ENCODE measurements around the gene PSMD7.

The PSMD7 gene

GRCh38 chr16:74296432-74297144 is at the start of gene PSMD7:
Gene PSMD7, plus strand, starts transcription at chr16:74296814. Its CDS starts 101 bp downstream, at chr16:74296915.
- Mint-ChIP-seq H3K27ac (peak within 1 kb of the TSS; percentile 98), H3K4me3 (peak within 1 kb of the TSS; percentile 97), H3K9me3 (peaks cover 5% of the 10 kb centered on the region), H3K4me1 (ENCODE audit: low read depth) (peaks cover 21% of the 10 kb centered on the region), H3K36me3 (ENCODE audit: low read depth) (peaks cover 13% of the 10 kb centered on the region), H3K27me3 (ENCODE audit: low read depth) (no peaks in the 10 kb centered on the region)

- Mint-ChIP-seq H3K9me3 (no peaks in the 10 kb centered on the region), H3K27me3 (ENCODE audit: low read depth) (peaks cover 5% of the 10 kb centered on the region), H3K36me3 (ENCODE audit: low read depth) (no peaks in the 10 kb centered on the region), H3K4me1 (ENCODE audit: low read depth) (no peaks in the 10 kb centered on the region), H3K27ac (no peak overlapping the region), H3K4me3 (no peak overlapping the region)
Observed at GRCh38 chr16:74249254-74249653, 47.4 kb upstream of the PSMD7 start.

GRCh38 chr16:74249846-74250245 is 46.8 kb upstream of the PSMD7 start:
- no peaks in the 10 kb centered on the region for H3K36me3 Mint-ChIP-seq (ENCODE audit: low read depth)
- no peaks in the 10 kb centered on the region for H3K9me3 Mint-ChIP-seq
- H3K27ac Mint-ChIP-seq, result no peak overlapping the region
- H3K4me1 Mint-ChIP-seq (ENCODE audit: low read depth), result no peaks in the 10 kb centered on the region
- H3K4me3 Mint-ChIP-seq, result no peak overlapping the region
- H3K27me3 Mint-ChIP-seq (ENCODE audit: low read depth), result peaks cover 5% of the 10 kb centered on the region

- H3K27me3 Mint-ChIP-seq (ENCODE audit: low read depth), result peaks cover 5% of the 10 kb centered on the region
- H3K36me3 Mint-ChIP-seq (ENCODE audit: low read depth), result no peaks in the 10 kb centered on the region
- H3K9me3 Mint-ChIP-seq, result no peaks in the 10 kb centered on the region
- H3K4me1 Mint-ChIP-seq (ENCODE audit: low read depth), result no peaks in the 10 kb centered on the region
- no peak overlapping the region for H3K27ac Mint-ChIP-seq
- H3K4me3 Mint-ChIP-seq, result no peak overlapping the region
Observed at GRCh38 chr16:74252329-74252728, 44.3 kb upstream of the PSMD7 start.

- no peak overlapping the region for H3K4me3 Mint-ChIP-seq
Observed at GRCh38 chr16:74253161-74253938, 43.3 kb upstream of the PSMD7 start.

DNA sequence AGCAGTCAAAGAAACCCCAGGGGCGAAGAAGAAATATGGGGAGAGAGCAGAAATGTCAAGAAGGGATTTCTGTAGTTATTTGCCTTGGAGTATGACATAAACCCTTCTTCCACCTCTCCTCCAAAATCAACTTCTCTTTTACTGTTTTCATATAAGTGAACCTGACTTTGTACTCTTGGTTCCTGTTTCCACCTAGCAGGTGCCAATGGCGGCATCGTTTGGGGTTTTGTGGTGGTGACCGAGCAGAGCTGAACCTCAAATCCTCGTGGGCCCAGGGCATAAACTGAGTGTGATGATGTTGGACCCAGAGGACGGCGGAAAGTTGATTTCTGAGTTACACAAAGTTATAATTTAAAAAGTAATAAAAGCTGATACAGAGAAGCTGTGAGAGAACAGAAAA is 39.6 kb upstream of the PSMD7 start:
- Mint-ChIP-seq H3K27ac (no peak overlapping the region), H3K27me3 (ENCODE audit: low read depth) (no peaks in the 10 kb centered on the region), H3K4me3 (no peak overlapping the region), H3K4me1 (ENCODE audit: low read depth) (no peaks in the 10 kb centered on the region), H3K36me3 (ENCODE audit: low read depth) (no peaks in the 10 kb centered on the region), H3K9me3 (no peaks in the 10 kb centered on the region)

More at GRCh38 chr16:74253161-74253938, 43.3 kb upstream of the PSMD7 start:
- Mint-ChIP-seq H3K27me3 (ENCODE audit: low read depth) (peaks cover 5% of the 10 kb centered on the region), H3K27ac (no peak overlapping the region), H3K36me3 (ENCODE audit: low read depth) (no peaks in the 10 kb centered on the region), H3K4me1 (ENCODE audit: low read depth) (no peaks in the 10 kb centered on the region), H3K9me3 (no peaks in the 10 kb centered on the region)

GRCh38 chr16:74261068-74261467 is 35.5 kb upstream of the PSMD7 start:
- no peaks in the 10 kb centered on the region for H3K27me3 Mint-ChIP-seq (ENCODE audit: low read depth)
- no peaks in the 10 kb centered on the region for H3K4me1 Mint-ChIP-seq (ENCODE audit: low read depth)
- H3K36me3 Mint-ChIP-seq (ENCODE audit: low read depth), result no peaks in the 10 kb centered on the region
- no peak overlapping the region for H3K27ac Mint-ChIP-seq
- no peak overlapping the region for H3K4me3 Mint-ChIP-seq
- H3K9me3 Mint-ChIP-seq, result no peaks in the 10 kb centered on the region

GRCh38 chr16:74264811-74265210 is 31.8 kb upstream of the PSMD7 start:
- Mint-ChIP-seq H3K9me3 (no peaks in the 10 kb centered on the region), H3K4me3 (no peak overlapping the region), H3K36me3 (ENCODE audit: low read depth) (no peaks in the 10 kb centered on the region), H3K27ac (no peak overlapping the region), H3K4me1 (ENCODE audit: low read depth) (no peaks in the 10 kb centered on the region), H3K27me3 (ENCODE audit: low read depth) (peaks cover 13% of the 10 kb centered on the region)

GRCh38 chr16:74268372-74268782 is 28.2 kb upstream of the PSMD7 start:
- H3K27ac Mint-ChIP-seq, result no peak overlapping the region
- no peaks in the 10 kb centered on the region for H3K9me3 Mint-ChIP-seq
- peaks cover 13% of the 10 kb centered on the region for H3K27me3 Mint-ChIP-seq (ENCODE audit: low read depth)
- no peaks in the 10 kb centered on the region for H3K4me1 Mint-ChIP-seq (ENCODE audit: low read depth)
- H3K36me3 Mint-ChIP-seq (ENCODE audit: low read depth), result no peaks in the 10 kb centered on the region
- no peak overlapping the region for H3K4me3 Mint-ChIP-seq

DNA sequence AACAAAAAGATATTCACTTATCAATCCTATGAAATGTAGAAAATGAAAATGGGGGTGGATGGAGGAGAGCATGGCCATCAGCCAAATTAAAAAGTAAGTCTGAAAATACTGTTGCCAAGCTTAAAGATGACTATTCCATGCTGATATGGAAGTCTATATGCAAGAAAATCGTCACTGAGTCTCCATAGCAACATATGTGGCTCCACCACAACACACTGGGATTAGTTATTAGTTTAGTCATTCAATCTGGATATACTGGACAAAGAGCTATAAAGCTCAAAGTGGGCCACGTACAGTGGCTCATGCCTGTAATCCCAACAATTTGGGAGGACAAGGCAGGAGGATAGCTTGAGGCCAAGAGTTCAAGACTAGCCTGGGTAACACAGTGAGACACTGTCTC is 24.7 kb upstream of the PSMD7 start:
- Mint-ChIP-seq H3K27ac (no peak overlapping the region), H3K27me3 (ENCODE audit: low read depth) (peaks cover 39% of the 10 kb centered on the region), H3K4me3 (no peak overlapping the region), H3K36me3 (ENCODE audit: low read depth) (no peaks in the 10 kb centered on the region), H3K9me3 (no peaks in the 10 kb centered on the region), H3K4me1 (ENCODE audit: low read depth) (no peaks in the 10 kb centered on the region)

DNA sequence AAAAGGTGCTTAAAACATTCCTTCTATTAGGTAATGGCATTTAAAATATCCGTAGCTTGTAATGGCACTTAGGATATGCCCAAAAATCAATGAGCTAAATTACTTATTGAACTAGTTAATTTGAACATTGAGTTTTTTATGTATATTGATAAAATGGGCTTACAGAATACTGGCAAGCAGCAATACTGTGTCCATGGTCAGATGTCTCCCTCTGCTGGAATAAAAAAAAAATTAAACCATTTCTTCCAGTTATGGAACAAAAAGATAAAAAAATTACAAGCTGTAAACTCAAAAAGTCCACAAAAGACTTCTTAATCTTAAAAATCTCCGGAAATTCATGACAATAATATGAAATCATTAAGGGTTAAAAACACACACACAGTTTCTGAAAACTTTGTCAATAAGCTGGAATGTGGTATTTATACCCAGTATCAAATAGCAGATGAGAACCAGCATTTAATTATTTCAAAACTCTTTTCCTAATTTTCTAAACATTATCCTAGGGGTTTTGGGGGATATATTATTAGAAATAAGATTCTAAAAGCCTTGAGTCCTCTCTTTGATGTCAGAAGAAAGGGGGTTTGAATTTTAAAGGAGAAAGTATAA is 21.5 kb upstream of the PSMD7 start:
- Mint-ChIP-seq H3K27ac (no peak overlapping the region), H3K36me3 (ENCODE audit: low read depth) (no peaks in the 10 kb centered on the region), H3K4me3 (no peak overlapping the region), H3K27me3 (ENCODE audit: low read depth) (peaks cover 30% of the 10 kb centered on the region), H3K4me1 (ENCODE audit: low read depth) (peaks cover 2% of the 10 kb centered on the region), H3K9me3 (peaks cover 5% of the 10 kb centered on the region)

DNA sequence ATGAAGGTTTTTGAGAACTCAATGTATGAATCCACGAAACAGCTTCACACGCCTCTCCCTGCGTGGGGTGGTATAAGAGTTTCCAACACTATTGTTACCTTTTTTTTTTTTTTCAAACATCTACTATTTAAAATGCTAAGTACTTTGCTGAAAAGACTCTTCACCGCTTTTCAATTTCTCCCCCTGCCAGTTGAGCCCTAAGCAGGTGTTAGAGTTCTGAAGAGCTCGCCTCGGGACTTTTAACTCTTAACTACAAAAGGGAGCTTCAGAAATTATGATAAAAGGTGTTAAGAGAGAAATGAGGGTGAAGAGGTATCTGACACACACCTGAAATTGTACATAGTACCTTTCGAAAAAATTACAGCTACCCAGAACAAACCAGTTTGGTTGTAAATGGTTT is 20.9 kb upstream of the PSMD7 start:
- Mint-ChIP-seq H3K4me1 (ENCODE audit: low read depth) (peaks cover 2% of the 10 kb centered on the region), H3K27me3 (ENCODE audit: low read depth) (peaks cover 30% of the 10 kb centered on the region), H3K9me3 (peaks cover 5% of the 10 kb centered on the region), H3K36me3 (ENCODE audit: low read depth) (no peaks in the 10 kb centered on the region), H3K4me3 (no peak overlapping the region), H3K27ac (no peak overlapping the region)

DNA sequence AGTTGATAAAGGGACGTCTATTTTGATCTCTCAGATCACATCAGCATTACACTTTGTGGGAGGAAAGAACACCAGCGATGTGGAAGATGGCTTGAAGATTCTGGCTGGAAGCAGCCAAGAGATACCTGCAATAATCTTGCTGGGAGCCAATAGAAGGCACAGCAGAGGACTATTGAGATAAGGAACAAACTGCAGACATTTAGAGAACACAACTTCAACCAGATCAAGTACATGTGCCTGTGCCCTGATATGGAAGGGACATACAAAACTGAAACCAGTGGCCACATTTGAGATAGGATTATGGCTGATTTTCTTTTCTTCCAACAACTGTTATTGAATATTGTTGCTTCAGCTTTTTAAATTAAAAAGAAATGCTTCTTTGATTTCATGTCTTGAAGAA is 18.6 kb upstream of the PSMD7 start:
- H3K36me3 Mint-ChIP-seq (ENCODE audit: low read depth), result no peaks in the 10 kb centered on the region
- no peak overlapping the region for H3K27ac Mint-ChIP-seq
- no peak overlapping the region for H3K4me3 Mint-ChIP-seq
- peaks cover 30% of the 10 kb centered on the region for H3K27me3 Mint-ChIP-seq (ENCODE audit: low read depth)
- peaks cover 5% of the 10 kb centered on the region for H3K9me3 Mint-ChIP-seq
- H3K4me1 Mint-ChIP-seq (ENCODE audit: low read depth), result peaks cover 2% of the 10 kb centered on the region

DNA sequence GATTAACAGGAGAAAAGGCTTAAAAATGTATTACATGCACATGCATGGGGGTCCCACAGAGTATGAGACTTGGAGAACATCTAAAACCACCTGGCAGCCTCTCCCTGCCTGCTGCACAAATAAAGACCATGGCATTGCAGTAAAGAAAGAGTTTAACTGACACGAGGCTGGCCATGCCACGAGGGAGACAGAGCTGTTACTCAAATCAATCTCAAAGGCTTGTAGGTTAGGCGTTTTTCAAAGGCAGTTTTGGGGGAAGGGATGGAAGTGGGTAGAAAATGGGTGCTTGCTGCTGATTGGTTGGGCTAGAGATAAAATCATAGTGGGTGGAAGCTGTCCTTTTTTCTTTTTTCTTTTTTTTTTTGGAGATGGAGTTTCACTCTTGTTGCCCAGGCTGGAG is 17.3 kb upstream of the PSMD7 start:
- peaks cover 5% of the 10 kb centered on the region for H3K9me3 Mint-ChIP-seq
- H3K27ac Mint-ChIP-seq, result no peak overlapping the region
- H3K36me3 Mint-ChIP-seq (ENCODE audit: low read depth), result no peaks in the 10 kb centered on the region
- H3K27me3 Mint-ChIP-seq (ENCODE audit: low read depth), result peaks cover 27% of the 10 kb centered on the region
- H3K4me1 Mint-ChIP-seq (ENCODE audit: low read depth), result peaks cover 2% of the 10 kb centered on the region
- H3K4me3 Mint-ChIP-seq, result no peak overlapping the region

DNA sequence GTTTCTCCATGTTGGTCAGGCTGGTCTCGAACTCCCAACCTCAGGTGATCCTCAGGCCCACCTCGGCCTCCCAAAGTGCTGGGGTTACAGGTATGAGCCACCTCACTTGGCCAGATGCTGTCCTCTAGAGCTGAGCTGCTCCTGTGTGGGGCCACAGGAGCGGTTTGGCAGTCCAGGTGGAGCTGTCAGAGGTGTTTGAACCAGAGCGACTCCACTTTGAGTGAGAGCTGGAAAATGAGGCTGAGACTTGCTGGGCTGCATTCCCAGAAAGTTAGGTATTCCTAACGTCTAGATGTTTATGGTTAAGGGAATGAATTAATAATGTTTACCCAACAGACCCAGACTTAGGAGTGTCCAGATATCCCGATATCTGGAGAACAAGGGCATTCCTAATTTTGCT is 16.8 kb upstream of the PSMD7 start:
- Mint-ChIP-seq H3K27ac (no peak overlapping the region), H3K9me3 (peaks cover 5% of the 10 kb centered on the region), H3K27me3 (ENCODE audit: low read depth) (peaks cover 22% of the 10 kb centered on the region), H3K36me3 (ENCODE audit: low read depth) (no peaks in the 10 kb centered on the region), H3K4me3 (no peak overlapping the region), H3K4me1 (ENCODE audit: low read depth) (peaks cover 2% of the 10 kb centered on the region)
